Fibroblast of skin of scalp (primary cell): ENCODE measurements around the gene TMEM106B.

Source experiments
- DNase-seq: peaks from one replicate; pipeline ENCODE4 v3.0.0-alpha.2; 2013

The TMEM106B gene

DNA sequence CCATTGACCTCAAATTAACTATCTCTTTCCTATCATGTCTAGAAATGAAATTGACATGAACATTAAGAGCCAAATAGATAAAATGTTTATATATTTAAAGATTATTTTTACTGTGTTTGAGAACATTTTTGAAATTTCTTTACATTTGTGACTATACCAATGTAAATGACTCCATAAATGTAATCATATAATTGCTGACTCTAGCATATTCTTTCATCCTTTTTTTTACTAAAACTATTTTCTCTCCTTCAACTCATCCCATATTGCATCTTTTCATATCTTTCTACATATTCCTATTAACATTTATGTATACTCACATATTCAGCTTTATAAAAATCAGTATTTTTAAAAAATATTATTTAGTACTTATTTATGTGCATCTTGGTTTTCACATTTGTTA is 16.9 kb downstream of the TMEM106B start:
- no peak for DNase-seq

DNA sequence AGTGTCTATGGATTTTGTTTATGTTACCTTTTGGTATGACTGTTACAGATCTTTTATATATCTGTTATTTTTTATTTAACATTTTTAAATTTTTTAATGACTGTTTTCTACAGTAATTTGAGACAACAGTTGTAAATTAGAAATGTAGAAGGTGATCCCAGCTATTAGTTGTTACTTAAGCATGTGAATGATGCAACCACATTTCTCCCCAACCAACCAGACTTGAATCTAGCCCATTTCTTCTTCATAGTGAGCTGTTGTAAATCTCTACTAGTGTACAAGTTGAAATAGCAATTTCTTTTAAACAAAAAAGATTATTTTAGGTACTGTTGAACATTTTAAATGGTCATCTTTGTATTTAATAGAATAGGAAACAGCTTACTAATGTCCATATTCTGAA is 18.0 kb downstream of the TMEM106B start:
- peak; percentile 13 for DNase-seq

DNA sequence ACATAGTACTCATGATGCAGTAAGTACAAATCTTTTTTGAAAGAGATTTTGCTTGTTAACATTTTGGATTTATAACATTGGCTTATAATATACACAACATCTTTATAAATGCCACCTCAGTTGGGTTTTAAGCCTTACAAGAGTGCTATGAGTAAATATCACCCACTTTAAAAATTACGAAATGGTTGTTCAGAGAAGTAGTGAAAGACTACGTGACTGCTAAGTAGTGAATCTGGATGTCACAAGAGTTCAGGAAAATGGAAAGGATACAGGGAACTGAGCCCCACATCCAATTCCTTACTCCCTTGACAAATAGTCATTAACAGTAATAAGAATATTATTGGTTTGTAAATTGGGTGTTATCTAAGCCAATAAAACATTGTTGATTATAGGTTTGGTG is 20.0 kb downstream of the TMEM106B start:
- DNase-seq = no peak

DNA sequence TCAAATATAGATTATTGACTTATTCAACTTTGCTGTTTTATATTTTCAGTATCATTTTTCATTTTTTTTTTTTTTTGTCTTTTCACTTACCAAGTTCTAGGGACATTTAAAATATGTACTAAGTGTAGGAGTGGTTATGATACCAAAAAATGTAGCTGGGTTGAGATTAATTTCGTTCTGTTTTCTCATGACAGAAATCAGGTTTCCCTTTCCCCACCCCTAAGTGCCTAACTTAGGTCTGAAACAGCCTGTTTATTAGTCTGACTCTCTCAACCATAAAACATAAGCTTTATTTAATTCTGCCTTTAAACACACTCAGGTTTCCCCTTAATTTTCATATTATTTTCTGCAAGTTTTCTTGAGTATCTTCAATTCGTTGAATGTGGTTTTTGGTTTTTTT is 22.1 kb downstream of the TMEM106B start:
- DNase-seq = no peak

DNA sequence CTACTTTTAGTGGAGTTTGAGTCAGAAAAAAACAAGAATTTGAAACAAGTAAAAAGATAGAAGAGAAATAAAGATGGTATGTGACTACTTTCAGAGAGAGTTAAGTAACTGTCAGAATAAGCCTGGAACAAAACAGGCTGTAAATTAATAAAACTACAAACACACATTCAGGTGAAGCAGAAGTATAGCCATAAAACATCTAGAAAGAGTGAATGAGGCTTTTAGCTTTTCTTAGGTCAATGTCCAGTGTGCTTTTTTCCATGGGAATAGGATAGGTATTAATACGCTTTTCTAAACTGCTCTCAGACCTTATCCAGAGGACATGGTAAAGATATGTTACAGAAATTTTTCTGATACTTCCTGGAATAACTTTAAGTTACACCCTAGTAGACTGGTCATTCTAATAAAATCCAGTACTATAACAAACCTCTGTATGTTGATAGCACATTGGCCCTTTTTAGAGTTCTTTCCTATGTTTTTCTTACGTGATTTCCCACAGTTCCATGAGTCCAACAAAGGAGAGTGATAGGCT is 23.3 kb downstream of the TMEM106B start:
- DNase-seq = no peak

DNA sequence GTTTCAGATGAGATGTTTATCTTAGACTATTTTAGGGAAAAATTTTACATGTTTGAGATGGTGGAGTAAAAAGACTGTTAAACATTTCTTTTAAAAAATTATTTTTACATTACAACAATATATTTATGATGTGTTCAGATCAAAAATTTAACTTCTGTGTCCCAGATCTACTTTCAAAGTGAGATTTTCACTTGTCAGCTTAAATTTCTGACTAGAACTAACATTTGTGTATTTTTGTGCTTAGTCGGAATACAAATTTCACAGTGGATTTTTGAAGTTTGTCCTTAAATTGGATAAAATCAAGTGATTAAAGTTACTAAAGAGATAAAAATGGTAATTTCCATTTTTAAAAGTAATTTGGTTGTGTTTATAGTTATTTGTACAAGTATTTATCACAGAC is 24.9 kb downstream of the TMEM106B start:
- no peak for DNase-seq

DNA sequence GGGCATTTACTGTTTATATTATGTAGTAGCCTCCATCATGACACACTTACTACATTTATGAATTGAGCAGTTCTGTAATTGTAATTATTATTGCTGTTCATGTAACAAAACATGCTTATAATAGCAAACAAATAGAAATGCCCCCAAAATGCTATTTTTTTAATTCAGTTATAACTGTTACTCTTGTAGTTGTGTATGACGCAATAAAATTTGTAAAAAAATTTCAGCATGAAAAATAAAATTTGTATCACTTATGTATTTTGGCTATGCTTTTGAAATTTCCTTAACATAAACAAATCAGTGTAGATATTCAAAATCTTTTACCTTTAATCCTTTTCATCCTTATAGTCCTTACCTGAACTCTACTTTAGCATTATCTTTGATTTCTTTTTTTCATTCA is 25.9 kb downstream of the TMEM106B start:
- DNase-seq = no peak

DNA sequence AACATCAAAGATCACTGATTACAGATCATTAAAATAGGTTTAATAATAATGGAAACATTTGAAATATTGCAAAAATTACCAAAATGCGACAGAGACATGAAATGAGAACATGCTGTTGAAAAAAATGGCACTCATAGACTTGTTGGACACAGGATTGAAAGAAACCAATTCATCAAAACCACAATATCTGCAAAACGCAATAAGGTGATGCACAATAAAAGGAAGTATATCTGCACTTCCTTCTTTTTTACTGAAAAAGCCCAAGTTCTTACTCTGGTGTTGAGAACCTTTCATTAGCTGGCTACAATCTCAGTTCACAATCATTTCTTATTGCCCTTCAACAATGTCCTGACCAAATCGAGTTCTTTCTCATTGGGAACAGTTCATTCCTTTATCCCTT is 28.7 kb downstream of the TMEM106B start:
- DNase-seq = no peak

DNA sequence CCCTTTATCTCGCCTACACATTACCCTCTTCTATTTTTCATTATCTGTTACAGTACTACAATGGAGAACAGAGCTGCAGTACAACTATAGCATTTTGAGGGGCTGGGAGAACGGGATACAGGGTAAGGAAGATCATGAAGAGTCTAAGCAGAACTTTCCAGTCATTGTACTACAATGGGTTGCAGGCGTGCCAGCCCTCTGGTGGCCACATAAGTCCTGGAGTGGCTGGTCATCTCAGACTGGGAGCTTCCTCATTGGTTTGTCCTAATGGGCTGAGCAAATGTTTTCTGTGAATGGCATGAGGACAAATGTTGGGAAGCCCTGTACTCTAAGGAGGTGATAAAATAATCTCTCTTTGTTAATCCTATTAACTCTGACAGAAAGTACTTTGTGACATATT is 33.0 kb downstream of the TMEM106B start:
- peak; percentile 8 for DNase-seq

DNA sequence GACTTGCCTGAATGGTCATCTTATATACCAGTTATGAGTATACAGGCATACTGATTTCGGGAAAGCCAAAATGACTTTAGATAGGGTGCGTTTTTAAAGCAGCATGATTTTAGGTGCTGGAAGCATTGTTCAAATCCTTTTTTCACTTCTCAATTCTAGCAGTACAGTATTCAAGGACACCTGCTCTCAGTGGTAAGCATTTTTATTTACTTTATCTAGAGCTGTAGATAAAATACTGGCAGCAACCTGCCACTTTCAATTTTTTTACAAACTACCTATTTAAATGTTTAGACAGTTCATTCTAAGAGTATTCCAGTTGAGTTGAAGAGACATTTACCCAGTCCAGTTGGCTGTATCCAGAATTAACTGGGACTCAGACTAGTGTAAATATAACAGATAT is 33.6 kb downstream of the TMEM106B start:
- no peak for DNase-seq

DNA sequence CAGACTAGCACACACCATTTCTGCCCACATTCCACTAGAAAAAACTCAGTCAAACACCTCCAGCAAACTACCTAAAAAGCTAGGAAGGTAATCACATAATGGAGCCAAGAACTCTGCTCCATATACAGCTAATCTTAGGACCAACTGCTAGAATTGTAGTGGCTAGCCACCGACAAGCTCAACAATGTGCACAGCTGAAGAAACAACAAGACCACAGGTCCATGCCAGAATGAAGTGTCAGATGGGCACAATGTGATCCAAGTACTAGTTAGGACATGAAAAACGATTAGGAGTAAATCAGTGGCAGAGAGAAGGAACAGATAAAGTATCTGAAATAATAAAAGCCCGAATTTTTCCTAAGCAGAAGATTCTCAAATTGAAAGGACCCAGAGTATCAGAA is 38.6 kb downstream of the TMEM106B start:
- no peak for DNase-seq

DNA sequence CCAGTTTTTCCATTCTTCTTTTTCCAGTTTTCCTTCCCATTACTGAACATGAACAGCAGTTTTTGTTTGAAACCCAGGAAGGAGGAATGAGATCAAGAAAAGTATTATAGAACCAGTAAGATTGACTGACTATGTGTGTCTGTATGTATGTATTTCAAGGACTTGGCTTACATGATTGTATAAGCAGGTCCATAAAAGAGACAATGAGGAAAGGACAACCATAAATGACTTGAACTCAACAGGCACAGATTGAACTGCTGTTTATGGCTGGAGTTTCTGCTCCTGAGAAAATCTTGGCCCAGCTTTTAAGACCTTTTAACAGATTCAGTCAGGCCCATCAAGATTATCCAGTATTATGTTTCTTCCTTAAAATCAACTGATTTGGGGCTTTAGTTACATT is 39.1 kb downstream of the TMEM106B start:
- DNase-seq = no peak

DNA sequence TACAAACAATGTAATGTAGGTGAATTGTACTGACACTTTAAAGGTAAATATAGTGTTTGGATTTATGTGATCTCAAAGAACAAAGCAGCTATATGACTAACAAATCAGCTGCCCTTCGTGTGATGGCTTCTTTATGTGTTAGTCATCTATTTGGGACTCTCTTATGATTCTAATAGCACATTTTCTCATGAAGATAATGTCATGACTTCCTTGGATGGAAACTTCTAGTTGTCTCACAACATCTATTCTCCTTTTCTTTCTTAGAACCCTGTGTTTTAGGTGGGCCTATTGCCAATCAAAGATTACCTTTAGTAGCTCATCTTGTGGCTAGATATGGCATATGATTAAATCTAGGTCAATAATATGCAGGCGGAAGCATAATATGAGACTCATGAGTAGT is 45.0 kb downstream of the TMEM106B start:
- no peak for DNase-seq

DNA sequence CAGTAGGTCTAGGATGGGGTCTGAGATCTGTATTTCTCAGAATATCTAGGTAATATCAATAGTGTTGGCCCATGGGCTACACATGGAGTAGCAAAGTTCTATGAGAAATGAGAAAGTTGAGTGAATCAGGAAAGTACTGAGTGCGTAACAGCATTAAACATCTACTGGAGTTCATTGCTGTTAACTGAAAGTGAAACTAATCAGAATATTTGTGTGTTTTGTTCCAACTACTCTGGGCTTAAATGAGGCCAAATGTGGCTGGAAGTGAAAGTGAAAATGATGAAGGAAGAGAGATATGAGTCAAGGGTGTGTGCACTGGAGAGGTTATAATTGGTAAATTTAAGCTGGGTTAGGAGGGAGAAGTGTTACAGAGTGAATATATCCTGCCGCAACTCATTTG is 46.5 kb downstream of the TMEM106B start:
- DNase-seq = peak; percentile 32

DNA sequence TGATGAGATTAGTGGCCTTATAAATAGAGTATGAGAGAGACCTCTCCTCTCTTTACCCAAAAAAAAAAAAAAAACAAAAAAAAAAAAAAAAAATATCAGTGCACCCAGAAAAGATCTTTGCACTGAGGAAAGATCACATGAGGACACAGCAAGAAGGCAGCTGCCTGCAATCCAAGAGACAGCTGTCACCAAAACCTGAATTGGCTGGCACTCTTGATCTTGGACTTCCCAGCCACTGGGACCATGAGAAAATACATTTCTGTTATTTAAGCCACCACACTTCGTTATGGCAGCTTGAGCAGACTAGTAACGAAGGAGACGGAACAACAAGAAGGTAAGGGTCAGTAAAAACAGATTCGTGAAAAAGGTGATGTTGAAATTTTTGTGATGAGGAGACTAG is 47.0 kb downstream of the TMEM106B start:
- DNase-seq = no peak

DNA sequence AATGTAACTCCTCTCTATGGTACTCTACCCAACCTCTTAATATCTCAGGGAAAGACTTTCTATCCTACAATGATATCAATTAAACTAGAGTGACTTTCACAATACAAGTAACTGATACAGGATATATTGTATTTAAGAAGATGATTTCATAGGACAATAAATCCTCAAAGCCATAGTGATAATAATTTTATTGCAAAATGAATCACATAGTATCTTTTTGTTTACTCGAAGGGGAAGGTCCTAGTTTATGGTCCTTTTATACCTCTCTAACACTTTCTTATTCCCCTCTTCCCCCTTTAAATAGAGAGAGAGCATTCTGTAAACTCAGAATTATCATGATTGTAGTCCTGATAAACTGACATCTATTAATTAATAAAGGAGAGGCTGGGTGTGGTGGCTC is 56.4 kb downstream of the TMEM106B start:
- DNase-seq = no peak

DNA sequence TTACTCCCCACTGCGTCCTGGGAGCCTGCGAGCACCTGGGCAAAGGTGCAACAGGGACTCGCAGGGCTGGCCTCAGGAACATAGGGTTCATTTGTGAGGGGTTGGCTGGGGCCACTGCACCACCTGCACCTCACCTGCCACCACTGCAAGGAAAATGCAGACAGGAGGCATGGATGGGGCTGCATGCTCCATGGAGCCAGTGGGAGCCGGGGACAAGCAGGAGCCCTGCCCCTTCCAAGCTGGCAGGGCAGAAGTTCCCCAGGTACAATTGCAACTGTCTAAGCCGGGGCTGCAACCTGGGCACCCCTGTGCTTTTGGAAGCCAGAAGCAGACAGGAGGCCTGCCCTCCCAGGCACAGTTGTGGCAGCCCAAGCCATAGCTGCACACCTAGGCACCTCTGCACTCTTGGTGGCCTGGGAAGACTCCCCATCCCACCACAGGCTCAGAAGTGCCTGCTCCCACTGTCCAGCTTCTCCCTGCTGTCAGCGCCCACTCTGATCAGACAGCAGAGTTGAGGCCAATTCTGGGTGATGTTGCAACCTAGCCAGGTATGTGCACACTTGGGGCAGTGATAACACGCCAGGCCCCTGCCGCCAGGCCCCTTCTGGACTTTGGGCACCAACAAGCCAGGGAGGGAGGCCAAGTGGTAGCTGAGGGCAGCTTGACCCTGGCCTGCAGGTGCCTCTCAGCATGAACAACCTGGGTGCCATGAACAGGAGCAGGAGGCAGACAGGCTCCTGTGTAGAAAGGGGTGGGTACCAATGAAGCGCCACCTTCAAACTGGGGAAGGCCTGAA is 58.2 kb downstream of the TMEM106B start:
- no peak for DNase-seq

DNA sequence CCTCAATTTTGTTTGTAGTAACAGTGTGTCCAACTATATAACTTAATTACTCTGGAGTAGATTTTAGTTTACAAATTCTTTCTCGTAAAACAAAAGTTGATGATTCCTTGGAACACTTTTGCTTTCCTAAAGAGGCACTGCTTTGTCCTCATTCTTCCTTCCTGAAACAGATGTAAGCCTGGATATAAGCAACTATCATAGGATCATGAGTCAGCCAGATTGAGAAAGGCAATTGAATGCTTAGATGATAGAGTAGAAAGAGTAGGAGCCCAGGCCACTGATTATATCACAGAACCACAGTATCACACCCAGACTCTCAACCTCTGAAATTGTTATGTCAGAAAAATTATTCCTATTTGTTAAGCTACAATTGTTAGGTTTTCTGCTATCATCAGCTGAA is 69.9 kb downstream of the TMEM106B start:
- DNase-seq = no peak

DNA sequence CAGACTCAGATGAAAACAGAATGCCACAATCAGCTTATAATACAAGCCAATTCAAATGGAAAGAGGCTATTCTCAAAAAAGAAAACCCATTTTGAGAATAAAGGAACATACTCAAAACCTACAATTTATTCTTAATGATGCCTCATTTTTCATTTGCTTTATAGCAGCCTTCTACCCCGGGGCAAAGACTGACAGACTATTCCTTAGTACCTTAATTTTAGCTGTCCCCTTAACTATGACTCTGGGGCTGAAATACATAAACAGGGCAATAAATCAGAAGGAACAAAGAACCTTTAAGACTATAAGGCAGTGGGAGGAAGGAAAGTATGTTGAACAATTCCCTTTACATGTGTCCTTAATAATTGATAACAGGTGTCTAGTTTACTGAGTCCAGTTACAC is 76.8 kb downstream of the TMEM106B start:
- no peak for DNase-seq

DNA sequence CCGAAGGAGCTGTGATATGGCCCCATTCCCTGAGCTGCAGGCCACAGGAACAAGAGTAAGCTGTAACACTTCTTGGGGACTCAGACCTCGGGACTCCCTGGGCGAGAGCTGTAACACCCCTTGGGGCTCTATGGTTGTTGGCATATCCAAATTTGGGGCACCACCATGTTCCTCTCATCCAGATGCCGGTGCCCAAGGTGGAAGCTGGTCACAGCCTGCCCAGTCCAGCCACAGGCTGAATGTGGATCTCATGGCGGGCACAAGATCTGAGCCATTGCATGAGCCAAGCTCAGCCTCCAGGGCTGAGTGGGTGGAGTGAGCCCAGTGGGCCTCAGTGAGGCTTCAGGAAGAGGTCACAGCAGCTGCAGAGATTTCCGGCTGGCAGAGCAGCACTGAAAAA is 78.9 kb downstream of the TMEM106B start:
- no peak for DNase-seq

DNA sequence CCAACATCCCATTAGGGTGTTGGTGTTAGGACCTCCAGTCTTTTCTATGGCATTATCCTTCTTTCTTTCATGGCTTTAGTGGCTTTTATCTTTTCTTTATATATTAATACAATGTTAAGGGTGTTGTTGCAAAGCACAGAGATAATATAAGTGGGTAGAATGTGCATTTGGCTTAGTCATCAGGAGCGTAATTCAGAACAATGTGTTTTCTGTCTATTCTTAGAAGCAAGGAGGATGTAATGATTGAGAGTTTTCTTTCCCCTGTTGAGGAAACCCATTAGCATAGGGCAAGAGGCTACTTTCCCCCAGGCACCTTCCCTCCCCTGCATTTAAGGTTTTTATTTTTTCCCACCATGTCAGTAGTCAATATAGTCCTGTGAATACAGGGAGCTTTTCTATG is 79.7 kb downstream of the TMEM106B start:
- DNase-seq = no peak

DNA sequence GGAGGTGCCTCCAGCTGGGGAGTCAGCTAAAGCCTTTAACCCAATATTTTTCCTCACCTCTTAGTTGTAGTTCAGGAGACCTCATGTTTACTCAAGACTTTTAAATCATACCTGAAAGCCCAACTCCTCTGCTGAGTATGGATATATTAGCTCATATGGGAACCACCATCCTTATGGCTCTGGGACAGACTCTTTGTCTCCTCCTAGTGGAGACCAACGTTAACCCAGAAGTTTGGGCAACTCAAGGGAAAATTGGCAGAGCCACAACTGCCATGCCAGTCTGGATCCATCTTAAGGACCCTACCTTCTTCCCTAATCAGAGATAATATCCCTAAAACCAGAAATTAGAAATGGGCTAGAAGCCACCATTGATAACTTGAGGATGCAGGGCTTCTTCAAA is 80.8 kb downstream of the TMEM106B start:
- no peak for DNase-seq
